NCI-H446 treated with DMSO at 0.1 percent for 48 hours (cell line): ENCODE results near the gene TBC1D2.

Source experiments
- DNase-seq: peaks from one replicate; lab custom pipeline; 2025; lab: John Stamatoyannopoulos, UW

TBC1D2 gene

DNA sequence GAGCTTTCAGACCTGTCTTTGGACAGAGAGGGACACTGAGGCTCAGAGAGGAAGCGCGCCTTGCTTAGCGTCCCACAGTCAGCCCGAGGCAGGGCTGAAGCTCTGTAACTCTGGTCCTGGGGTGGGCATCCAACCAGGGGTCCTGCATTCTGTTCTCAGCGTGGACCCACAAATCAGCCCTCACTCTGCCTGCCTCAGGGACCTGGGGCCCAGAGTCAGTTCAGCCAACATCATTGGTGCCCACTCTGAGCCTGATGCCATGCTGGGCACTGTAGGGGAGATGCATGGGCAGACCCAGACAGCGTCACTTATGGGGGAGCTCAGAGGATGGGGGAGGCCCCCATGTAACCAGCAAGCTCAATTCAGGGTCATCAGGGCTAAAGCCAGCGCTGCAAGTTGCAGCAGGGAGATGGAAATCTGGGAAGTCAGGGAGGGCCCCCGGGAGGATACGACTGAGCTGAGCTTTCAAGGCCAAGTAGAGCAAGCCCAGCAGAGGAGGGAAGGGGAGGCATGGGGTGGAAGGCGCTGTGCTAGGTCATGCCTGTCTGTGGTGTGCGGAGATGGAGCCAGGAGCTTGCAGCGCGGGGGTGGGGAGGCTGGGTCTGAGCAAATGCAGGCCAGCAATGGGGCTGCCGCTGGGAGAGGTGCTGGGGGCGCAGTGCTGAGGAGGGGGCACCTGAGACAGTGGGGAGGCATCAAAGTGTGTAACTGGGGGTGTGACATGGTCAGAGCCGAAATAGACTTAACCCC is 84.1 kb downstream of the TBC1D2 start:
- DNase-seq = no peak

- no peak for DNase-seq
Observed at GRCh38 chr9:98168941-98169488, 86.4 kb downstream of the TBC1D2 start.

GRCh38 chr9:98168153-98168780 is 87.2 kb downstream of the TBC1D2 start:
- no peak for DNase-seq

DNA sequence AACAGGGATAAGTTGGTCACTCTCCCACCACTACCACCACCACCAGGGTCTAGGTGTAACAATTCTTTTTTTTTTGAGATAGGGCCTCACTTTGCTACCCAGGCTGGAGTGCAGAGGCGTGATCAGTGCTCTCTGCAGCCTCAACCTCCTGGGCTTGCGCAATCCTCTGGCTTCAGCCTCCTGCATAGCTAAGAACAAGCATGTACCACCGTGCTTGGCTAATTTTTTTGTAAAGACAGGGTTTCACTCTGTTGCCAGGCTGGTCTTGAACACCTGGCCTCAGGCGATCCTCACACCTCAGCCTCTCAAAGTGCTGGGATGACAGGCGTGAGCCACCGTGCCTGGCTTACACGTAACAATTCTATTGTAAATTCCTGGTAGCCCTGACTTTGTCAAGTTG is 90.5 kb downstream of the TBC1D2 start:
- DNase-seq = no peak

DNA sequence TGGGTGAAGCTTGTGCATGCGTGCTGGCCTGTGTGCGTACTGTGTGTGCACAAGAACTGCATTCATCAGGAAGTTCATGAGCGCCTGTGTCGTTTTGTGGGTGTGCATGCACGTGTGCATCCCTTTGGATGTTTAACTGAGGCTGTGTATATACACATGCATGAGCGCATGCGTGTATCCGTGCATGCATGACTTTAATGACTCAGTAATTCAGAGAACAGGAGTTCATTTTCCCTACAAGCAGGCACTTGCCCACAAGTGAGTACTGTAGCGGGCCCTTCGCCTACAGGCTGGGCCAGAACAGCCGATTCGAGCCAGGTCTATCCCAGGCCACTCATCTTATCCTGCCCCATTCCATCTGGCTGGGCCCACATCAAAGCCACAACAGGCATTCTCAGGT is 92.8 kb downstream of the TBC1D2 start:
- no peak for DNase-seq

- no peak for DNase-seq
Observed at GRCh38 chr9:98161851-98162250, 93.6 kb downstream of the TBC1D2 start.

- DNase-seq = no peak
Observed at GRCh38 chr9:98159790-98160189, 95.7 kb downstream of the TBC1D2 start.

- DNase-seq = no peak
Observed at GRCh38 chr9:98159301-98159700, 96.1 kb downstream of the TBC1D2 start.

DNA sequence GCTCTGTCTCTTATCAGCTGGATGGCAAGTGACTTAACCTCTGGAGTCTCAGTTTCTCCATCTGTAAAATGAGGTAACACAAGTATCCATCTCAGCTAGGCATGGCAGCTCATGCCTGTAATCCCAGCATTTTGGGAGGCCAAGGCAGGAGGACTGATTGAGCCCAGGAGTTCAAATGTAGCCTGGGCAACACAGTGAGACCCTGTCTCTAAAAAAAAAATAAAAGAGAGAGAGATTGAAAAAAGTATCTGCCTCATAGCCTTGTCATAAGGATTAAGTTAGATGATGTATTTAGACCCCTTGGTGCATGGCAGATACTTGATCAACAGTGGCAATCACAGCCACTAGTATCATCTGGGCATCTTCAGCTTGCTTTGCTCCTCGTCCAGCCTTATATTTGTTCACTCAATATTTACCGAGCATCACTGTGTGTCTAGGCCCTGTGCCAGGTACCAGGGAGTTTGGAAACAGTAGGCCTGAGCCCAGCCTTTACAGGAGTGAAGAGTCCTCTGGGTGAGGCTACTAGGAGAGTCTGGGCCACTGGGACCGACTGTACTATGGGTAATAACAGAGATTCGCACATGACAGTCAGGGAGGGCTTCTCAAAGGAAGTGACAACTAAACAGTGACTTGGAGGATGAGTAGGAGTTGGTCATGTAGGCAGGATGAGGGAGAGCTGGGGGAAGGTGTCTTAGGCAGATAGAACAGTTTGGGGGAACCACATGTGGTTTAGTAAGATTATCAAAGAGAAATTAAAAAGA is 97.2 kb downstream of the TBC1D2 start:
- DNase-seq = no peak

DNA sequence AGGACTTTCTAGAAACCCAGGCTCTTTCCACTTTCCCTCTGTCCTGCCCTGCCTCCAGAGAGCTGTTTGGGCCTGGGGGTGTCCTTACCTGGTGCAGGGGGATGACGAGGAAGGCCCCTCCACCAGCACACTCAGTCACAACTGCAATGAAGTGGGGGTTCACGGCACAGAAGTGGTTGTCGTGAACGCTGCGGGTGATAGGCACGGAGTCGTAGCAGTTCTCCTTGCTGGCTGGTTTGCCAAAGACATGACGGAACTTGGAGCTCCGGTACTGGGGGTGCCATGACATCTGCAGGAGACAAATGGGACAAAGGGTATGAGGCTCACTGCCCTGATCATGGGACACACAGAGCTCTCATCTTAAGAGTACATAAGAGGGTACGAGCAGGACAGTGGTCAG is 98.1 kb downstream of the TBC1D2 start:
- no peak for DNase-seq

GRCh38 chr9:98154678-98155077 is 100.8 kb downstream of the TBC1D2 start:
- DNase-seq = no peak

GRCh38 chr9:98152526-98152925 is 102.9 kb downstream of the TBC1D2 start:
- no peak for DNase-seq

DNA sequence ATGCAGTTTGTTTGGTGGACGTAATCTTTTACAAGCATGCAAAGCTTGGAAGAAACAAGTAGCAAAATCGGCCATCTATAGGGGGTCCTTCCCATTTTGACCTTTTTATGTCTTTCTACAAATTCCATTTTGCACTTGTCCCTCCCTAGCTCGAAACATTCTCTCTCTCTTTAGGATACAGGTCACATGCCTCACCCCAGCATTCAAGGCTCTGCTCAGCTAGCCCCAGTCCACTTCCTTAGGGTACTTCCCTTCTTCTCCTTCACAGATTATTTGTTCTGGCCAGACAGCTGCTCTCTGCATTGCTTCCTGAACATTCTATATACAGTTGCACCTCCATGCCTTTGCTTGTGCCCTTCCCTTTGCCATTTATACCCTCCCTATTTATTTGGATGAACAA is 104.7 kb downstream of the TBC1D2 start:
- DNase-seq = no peak

GRCh38 chr9:98150164-98150563 is 105.3 kb downstream of the TBC1D2 start:
- no peak for DNase-seq

DNA sequence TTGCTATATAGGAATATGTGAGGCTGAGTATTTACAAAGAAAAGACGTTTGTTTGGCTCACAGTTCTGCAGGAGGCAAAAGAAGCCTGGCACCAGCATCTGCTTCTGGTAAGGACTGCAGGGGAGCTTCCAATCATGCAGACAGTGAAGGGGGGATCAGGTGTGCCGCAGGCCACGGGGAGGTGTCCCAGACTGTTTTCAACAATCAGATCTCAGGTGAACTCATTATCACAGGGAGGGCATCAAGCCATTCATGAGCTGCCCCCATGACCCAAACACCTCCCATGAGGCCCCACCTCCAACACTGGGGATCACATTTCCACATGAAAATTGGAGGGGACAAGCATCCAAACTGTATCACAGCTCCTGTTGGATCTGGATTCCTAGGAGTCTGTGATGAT is 106.0 kb downstream of the TBC1D2 start:
- no peak for DNase-seq
